Heart left ventricle (tissue), 13 donors: ENCODE results near the gene HES1.

Experiments used
- CTCF ChIP-seq, 12 donors: fragments of 200-600 bp; sonication (generic) in 4 of 12; IDR thresholded peaks; one replicate each; pipeline versions ENCODE4 v1.5.0 to v1.8.0; 2018 to 2022; ENCODE audit warnings: antibody characterized with exemption in 12 of 12, mild to moderate bottlenecking in 5 of 12
- POLR2A ChIP-seq, 2 donors: fragments of 450-650 bp; IDR thresholded peaks; one replicate each; pipeline ENCODE4 v1.6.1; 2017; ENCODE audit warnings: antibody characterized with exemption in 2 of 2, mild to moderate bottlenecking in 2 of 2, moderate library complexity in 2 of 2
- donor health status: ischemic (EF 13 %, LVEDD 7.1; RV severe dilation, severe dysfunction).
- donor health status: DM: no; HTN: yes; CAD: no.
- donor health status: DM: no; HTN: no; CAD: no.
- donor health status: ischemic (EF 25% LVEDD 6.9; RV normal size, moderate dysfunction).
- donor health status: ischemic (EF 25% LVEDD 5.7; RV mildly dilated, moderate dysfunction).
- donor health status: ischemic (EF 35%, LVEDD 5.7; RV mildly dilated, moderate dysfunction).
- donor health status: nonischemic (EF 11% LVEDD 7.7; RV severe dilation, severe dysfunction).
- donor health status: DM: yes; HTN: yes; CAD: no.
- donor health status: PGD.
- donor health status: ischemic (EF 29% LVEDD 5.4; RV normal size, mild dysfunction).
- donor health status: nonischemic (EF 23%, LVEDD 6.1; RV moderate dilation, normal function).

DNA sequence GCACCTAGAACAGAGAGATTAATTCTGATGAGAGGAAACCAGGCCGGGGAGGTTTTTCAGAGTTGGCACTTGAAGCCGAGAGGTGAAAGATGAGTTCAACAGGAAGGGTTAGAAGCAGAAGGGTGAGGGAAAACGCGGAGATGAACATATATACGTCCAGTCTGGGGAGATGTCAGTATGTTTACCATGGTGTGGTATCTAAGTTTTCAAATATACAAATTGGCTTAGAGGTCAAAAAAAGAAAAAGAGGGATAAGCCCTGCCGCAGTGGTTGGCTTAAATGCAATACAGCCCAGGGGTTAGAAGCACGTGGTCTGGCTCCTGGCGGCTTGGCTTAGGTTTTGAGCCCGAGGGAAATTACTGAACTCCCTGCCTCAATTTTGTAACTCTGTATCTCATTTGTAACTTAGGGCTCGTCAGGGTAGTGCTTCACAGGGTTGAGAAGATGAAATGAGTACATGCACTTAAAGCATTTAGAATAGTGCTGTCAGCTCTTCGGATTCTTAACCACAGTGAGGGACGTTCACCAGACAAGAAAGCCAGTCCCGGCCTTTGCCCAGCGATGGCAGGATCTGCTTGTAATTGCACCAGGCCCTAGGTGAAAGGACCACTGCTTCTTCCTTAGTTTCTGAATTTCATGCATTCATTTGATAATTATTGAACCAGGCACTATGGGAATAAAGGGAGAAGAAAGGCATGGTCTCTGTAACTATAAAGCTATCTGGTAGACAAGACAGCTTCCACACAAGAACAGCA, 6.4 kb downstream of the HES1 start:
- TF ChIP-seq POLR2A (IDR thresholded peaks at IDR 0.05): no peak
- TF ChIP-seq CTCF (IDR thresholded peaks at IDR 0.05): no peak
